Astrocyte of the spinal cord (primary cell): ENCODE measurements around the gene AFAP1L1.
A peak's percentile ranks its signal among the peaks of the same experiment; 100 is the strongest.

ENCODE experiments used
- DNase-seq: peaks from one replicate; pipeline ENCODE4 v3.0.0; 2011; ENCODE audit warnings: low read depth, low spot score
- H3K4me3 ChIP-seq: 2 replicates; pipeline ENCODE4 v1.5.1; 2011; ENCODE audit warnings: low read depth, mild to moderate bottlenecking, low read length, moderate library complexity
- CTCF ChIP-seq: IDR thresholded peaks from 2 replicates; pipeline ENCODE4 v1.5.1; 2012; ENCODE audit warnings: low read depth, mild to moderate bottlenecking, low read length, inconsistent platforms
- in situ Hi-C: cut with HindIII; loops from 2 replicates; pipeline ENCODE4 v1.10.0; 2017; ENCODE audit warnings: low sequenced_read_pairs

AFAP1L1 gene

GRCh38 chr5:149315753-149316152, 44.1 kb downstream of the AFAP1L1 start:
- in situ Hi-C loops, result no loop called here
- no peak overlapping the region for H3K4me3 ChIP-seq
- TF ChIP-seq CTCF, result no peak
- no peak for DNase-seq

GRCh38 chr5:149317281-149318048, 45.8 kb downstream of the AFAP1L1 start:
- peak; percentile 58 for DNase-seq
- no peak overlapping the region for H3K4me3 ChIP-seq
- TF ChIP-seq CTCF, result peak; percentile 64
- in situ Hi-C loops, result no loop called here

- H3K4me3 ChIP-seq, result no peak overlapping the region
- DNase-seq, result no peak
- in situ Hi-C loops, result no loop called here
- no peak for TF ChIP-seq CTCF
These were observed 47.5 kb downstream of the AFAP1L1 start for GRCh38 chr5:149319174-149319573.

GRCh38 chr5:149320791-149321330, 49.2 kb downstream of the AFAP1L1 start:
- in situ Hi-C loops, result no loop called here
- peak; percentile 88 for DNase-seq
- no peak overlapping the region for H3K4me3 ChIP-seq
- TF ChIP-seq CTCF, result no peak

GRCh38 chr5:149322518-149322917, 50.9 kb downstream of the AFAP1L1 start:
- no peak overlapping the region for H3K4me3 ChIP-seq
- no peak for TF ChIP-seq CTCF
- in situ Hi-C loops, result no loop called here
- no peak for DNase-seq

GRCh38 chr5:149323210-149323609, 51.6 kb downstream of the AFAP1L1 start:
- no peak overlapping the region for H3K4me3 ChIP-seq
- no peak for TF ChIP-seq CTCF
- in situ Hi-C loops, result no loop called here
- peak; percentile 20 for DNase-seq
